RWPE1 (cell line): ENCODE measurements around the gene POU3F2.

Experiments used
- CTCF ChIA-PET: fragments of 350-600 bp; sonication (Branson Sonifier 250); formaldehyde crosslinking; extraction: SDS; loops from one replicate; lab custom pipeline; 2021; lab: Yijun Ruan, JAX
- POLR2A ChIA-PET: fragments of 400-600 bp; formaldehyde crosslinking; extraction: SDS; loops from one replicate; lab custom pipeline; 2020; ENCODE audit warnings: antibody characterized with exemption; ENCODE audit not compliant: low non-redundant PET; lab: Yijun Ruan, JAX
- DNase-seq: peaks from one replicate; pipeline ENCODE4 v3.0.0; 2012; ENCODE audit warnings: low spot score
- H3K27ac ChIP-seq: fragments of 450-650 bp; 2 replicates; pipeline ENCODE4 v1.5.1; 2017
- TF ChIP-seq, protein P1 (sequence below): fragments of 450-650 bp; conservative IDR thresholded peaks from 2 replicates; pipeline ENCODE4 v1.5.1; 2017; ENCODE audit warnings: low read depth, mild to moderate bottlenecking

POU3F2 gene

DNA sequence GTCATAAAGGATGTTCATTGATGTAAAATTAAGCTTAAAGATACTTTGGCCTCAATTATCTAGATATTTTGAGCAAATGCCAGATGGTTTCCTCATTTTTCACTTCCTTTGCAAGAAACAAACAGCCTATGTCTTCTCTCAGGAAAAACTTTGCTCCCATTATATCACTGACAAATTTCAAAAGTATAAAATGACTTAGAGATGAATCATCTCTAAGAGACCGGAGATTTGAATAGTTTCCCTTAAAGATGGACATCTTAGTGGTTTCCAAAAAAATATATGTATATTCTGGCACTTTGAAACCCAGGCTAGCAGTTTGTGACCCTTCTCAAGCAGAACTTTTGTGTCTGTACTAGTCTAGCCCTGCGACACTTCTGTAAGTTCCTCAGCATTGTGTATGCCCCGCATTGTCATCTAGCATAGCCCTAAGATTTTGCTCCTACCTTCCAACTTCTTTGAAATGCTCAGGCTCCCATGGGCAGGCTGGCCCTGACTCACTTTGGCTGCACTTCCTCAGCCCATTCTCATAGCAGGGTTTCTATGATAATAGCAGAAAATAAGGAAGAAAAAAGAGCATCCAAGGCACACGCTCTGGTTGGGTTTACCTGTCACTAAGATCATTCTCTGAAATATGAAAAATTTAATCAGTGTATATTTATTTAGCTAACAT is 25.7 kb upstream of the POU3F2 start:
- ChIA-PET POLR2A (no interaction called here), CTCF (interaction anchor here (0.7 kb wide), 1 partner anchor 16 kb away, joined by 7 read pairs; no protein-coding TSS in a partner anchor)
- TF ChIP-seq, protein P1, sequence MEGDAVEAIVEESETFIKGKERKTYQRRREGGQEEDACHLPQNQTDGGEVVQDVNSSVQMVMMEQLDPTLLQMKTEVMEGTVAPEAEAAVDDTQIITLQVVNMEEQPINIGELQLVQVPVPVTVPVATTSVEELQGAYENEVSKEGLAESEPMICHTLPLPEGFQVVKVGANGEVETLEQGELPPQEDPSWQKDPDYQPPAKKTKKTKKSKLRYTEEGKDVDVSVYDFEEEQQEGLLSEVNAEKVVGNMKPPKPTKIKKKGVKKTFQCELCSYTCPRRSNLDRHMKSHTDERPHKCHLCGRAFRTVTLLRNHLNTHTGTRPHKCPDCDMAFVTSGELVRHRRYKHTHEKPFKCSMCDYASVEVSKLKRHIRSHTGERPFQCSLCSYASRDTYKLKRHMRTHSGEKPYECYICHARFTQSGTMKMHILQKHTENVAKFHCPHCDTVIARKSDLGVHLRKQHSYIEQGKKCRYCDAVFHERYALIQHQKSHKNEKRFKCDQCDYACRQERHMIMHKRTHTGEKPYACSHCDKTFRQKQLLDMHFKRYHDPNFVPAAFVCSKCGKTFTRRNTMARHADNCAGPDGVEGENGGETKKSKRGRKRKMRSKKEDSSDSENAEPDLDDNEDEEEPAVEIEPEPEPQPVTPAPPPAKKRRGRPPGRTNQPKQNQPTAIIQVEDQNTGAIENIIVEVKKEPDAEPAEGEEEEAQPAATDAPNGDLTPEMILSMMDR = no peak
- no peak for DNase-seq
- H3K27ac ChIP-seq = no peak overlapping the region

DNA sequence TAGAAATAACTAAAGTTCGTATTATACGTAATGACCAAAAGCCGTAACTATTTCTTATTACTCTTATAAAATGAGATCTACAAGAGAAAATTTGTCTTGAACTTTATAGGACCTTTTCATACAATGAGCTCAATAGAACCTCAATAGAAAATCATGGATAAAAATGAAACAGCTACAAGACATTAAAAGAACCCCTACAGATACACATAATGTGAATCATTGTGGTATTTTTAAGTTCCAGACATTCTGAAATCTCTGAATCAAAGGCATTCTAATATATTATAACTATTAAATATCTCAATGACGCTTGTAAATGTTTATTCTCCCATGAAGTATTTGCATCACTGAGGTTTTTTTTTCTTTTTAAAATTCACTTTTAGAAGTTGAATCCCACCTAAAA is 22.2 kb upstream of the POU3F2 start:
- ChIA-PET POLR2A (no interaction called here), CTCF (no interaction called here)
- TF ChIP-seq, protein P1 = no peak
- H3K27ac ChIP-seq = no peak overlapping the region
- no peak for DNase-seq

DNA sequence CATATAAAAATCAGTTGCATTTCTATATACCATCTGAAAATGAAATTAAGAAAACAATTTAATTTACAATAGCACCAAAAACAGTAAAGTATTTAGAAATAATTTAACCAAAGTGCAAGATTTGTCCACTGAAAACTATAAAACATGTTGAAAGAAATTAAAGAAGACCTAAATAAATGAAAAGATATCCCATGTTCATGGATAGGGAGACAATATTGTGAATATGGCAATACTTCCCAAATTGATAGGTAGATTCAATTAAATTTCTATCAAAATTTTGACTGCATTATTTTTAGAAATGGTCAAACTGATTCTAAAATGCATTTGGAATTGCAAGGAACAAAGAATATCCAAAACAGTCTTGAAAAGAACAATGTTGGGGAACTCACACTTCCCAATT is 17.6 kb upstream of the POU3F2 start:
- ChIA-PET CTCF (interaction anchor here (0.6 kb wide), 2 partner anchors 42 to 1134 kb away, joined by 3 read pairs; no protein-coding TSS in a partner anchor), POLR2A (no interaction called here)
- no peak for DNase-seq
- H3K27ac ChIP-seq = no peak overlapping the region
- TF ChIP-seq, protein P1 = no peak

DNA sequence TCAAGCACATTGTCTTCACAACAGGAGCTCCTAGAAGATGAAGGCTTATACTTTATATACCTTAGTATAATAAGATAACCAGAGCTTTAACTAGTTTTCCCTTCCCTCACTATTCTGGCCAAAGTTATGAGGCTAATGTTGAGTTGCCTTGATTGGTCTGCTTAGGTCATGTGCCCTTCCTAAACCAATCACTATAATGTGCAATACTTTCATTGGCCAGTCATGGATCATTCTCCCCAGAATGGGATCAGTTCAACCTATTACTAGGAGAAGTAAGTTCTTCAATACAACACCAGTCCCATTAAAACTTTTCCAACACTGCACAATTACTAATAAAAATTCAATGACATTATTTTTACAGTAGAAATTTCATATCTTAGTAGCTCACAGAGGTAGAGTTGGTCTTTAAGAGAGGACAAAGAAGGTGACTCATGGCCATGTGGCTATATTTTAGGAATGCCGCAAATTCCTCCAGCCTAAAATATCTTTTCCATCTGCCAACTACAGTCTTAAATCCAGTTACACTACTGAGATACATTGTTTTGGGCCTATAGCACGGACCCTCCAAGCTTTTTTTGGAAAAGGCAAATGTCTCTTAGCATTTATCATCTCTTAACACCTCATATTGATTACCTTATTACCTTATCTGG is 12.5 kb upstream of the POU3F2 start:
- no peak for DNase-seq
- TF ChIP-seq, protein P1 = no peak
- POLR2A ChIA-PET = no interaction called here
- H3K27ac ChIP-seq = no peak overlapping the region
- CTCF ChIA-PET = interaction anchor here (0.6 kb wide), 1 partner anchor 297 kb away, joined by 3 read pairs; no protein-coding TSS in a partner anchor

DNA sequence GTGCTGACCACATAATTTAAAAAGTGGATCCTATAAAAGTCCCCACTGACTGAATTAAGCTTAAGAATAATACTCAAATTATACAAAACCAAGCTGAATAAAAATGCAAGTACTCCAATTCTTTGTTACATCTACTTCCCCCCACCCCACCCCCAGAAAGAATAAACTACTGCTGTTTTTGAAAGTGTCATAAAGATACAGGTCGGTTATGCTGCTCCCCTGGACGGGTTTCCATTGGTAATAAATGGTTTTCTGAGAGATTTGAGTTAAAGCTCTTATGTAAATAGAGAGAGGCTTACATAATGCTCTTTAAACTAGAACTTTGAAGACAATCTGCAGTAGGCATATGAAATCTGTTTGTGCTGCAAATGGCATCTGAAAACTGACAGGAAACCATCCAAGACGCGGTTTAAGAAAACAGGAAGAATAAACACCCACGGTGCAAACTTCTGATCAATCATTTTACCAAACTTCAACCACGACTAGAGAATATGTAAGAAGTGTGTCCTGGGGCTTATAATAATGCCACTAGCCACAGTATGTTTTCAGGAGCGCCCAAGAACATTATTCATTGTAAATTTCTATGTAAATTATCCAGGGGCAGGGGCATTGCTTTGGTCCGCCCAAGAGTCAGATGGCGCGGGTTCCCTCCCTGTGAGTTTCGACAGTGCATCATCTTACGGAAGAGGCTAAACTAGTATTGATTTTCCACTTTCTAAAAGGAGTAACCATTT is 10.8 kb upstream of the POU3F2 start:
- no peak overlapping the region for H3K27ac ChIP-seq
- ChIA-PET POLR2A (interaction anchor here (0.6 kb wide), 1 partner anchor 617 kb away, joined by 3 read pairs; no protein-coding TSS in a partner anchor), CTCF (no interaction called here)
- DNase-seq = no peak
- TF ChIP-seq, protein P1 = no peak

DNA sequence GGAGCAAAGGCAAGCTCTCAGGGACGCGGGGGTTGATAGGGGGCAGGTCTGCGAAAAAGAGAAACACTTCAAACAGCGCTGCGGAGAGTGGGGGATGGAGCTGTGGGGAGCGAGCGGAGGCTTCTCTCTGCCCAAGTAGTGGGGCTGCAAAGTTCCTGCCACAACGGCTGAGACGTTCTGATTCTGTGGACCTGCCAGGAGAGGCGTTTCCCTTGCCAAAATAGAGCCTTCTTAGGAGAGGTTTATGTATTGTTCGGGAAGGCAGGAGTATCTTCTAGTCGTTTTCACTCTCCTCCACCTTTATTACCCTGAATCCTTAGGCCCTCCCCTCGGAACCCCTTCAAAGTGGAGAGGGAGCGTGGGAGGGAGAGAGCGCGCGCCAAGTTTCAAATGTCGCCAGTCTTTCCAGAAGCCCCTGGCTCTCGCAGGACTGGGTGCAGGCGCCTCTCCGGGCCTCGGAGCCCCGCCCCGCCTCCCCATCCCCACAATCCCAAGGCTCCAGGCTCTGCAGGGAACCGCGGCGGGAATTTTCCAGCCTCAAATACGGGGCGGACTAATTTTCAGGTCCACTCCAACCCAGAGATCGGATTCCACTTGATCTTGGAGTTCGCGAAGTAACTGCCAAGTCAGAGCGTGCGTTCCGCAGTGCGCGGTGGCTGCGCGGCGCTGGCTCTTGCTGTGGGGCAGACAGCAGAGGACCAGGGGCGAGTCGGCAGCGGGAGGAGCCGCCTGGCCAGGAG is 10.0 kb upstream of the POU3F2 start:
- POLR2A ChIA-PET = no interaction called here
- no peak for DNase-seq
- TF ChIP-seq, protein P1 = no peak
- CTCF ChIA-PET = interaction anchor here (0.6 kb wide), 1 partner anchor 13 kb away, joined by 3 read pairs; no protein-coding TSS in a partner anchor
- H3K27ac ChIP-seq = no peak overlapping the region
